K562 (cell line): Measurements from ENCODE around the gene TM4SF20. TPM values are rescaled to one million over a fixed set of nuclear protein-coding genes. Genes with fewer than 3 reads are reported as not detected.

Experiments used
- ATAC-seq: fragments of 200-7000 bp; cut with Tn5 transposase; 3 replicates; pipeline ENCODE4 v1.9.1; 2020; ENCODE audit warnings: moderate library complexity
- BruUV-seq: library from RNA; stranded (reverse); fragments of 400-500 nt; replicated peaks from 2 replicates; lab custom pipeline; 2021; lab: Mats Ljungman, UMichigan
- CTCF ChIA-PET: fragments of 300-600 bp; formaldehyde crosslinking; extraction: SDS; loops from one replicate; lab custom pipeline; 2021; ENCODE audit warnings: low intra/inter-chr PET ratio; lab: Yijun Ruan, JAX
- POLR2A ChIA-PET: fragments of 300-600, 350-650 bp; sonication (Branson Sonifier 250); formaldehyde crosslinking; extraction: SDS; loops from one replicate; lab custom pipeline; 2021; ENCODE audit warnings: antibody characterized with exemption, inconsistent platforms; lab: Yijun Ruan, JAX
- DNase-seq, 4 experiments: peaks; one replicate each; pipeline versions ENCODE4 v3.0.0 to v3.0.0-alpha.2; 2011 to 2018; ENCODE audit warnings: low spot score in 3 of 4, mixed read lengths in 3 of 4; ENCODE audit errors: extremely low read depth in 1 of 4
- FAIRE-seq: peaks from 2 replicates; lab custom pipeline; 2011; peaks lifted over from hg19 to GRCh38; lab: Jason Lieb, UNC
- H2AFZ ChIP-seq: 2 replicates; pipeline ENCODE4 v1.6.0; 2011; ENCODE audit warnings: low read depth, low read length, control low read depth, inconsistent platforms
- H3K27ac ChIP-seq: fragments of 200-600 bp; 3 replicates; pipeline ENCODE4 v1.8.0; 2011; ENCODE audit warnings: low read depth, mild to moderate bottlenecking, control low read depth, inconsistent platforms, low read length, moderate library complexity, mixed read lengths; ENCODE audit errors: extremely low read depth
- H3K27me3 ChIP-seq, 2 experiments: fragments of 300-600 bp in 1 of 2; 2 replicates in 1 of 2; 3 replicates in 1 of 2; pipeline versions ENCODE4 v1.6.0 to v1.8.0; 2011; ENCODE audit warnings: inconsistent platforms in 2 of 2, low read length in 2 of 2, mild to moderate bottlenecking in 1 of 2, mixed read lengths in 1 of 2, moderate library complexity in 1 of 2; ENCODE audit not compliant: control insufficient read depth in 2 of 2, insufficient read depth in 2 of 2
- H3K36me3 ChIP-seq: fragments of 300-600 bp; 3 replicates; pipeline ENCODE4 v1.8.0; 2011; ENCODE audit warnings: mild to moderate bottlenecking, low read length, inconsistent platforms; ENCODE audit not compliant: control insufficient read depth, insufficient read depth
- H3K4me1 ChIP-seq, 2 experiments: fragments of 200-600 bp in 1 of 2; replicated peaks in 1 of 2; 2 replicates in 1 of 2; 3 replicates in 1 of 2; pipeline versions ENCODE4 v1.5.1 to v1.8.0; 2011; ENCODE audit warnings: inconsistent platforms in 2 of 2, low read length in 2 of 2, mild to moderate bottlenecking in 1 of 2, mixed read lengths in 1 of 2, moderate library complexity in 1 of 2; ENCODE audit not compliant: control insufficient read depth in 2 of 2, insufficient read depth in 2 of 2
- H3K4me2 ChIP-seq: 2 replicates; pipeline ENCODE4 v1.6.1; 2011; ENCODE audit warnings: low read length, control low read depth, inconsistent platforms, mixed read lengths; ENCODE audit not compliant: insufficient read depth
- H3K4me3 ChIP-seq: fragments of 200-600 bp; sonication (generic), shearing (Covaris generic); 2 replicates; pipeline ENCODE4 v1.5.1; 2016; ENCODE audit warnings: control low read depth, inconsistent platforms
- H3K79me2 ChIP-seq: fragments of 200-600 bp; 3 replicates; pipeline ENCODE4 v1.8.0; 2011; ENCODE audit warnings: low read length, inconsistent platforms; ENCODE audit not compliant: control insufficient read depth, insufficient read depth
- H3K9ac ChIP-seq, 2 experiments: 2 replicates each; pipeline versions ENCODE4 v1.6.0 to v1.6.1; 2011; ENCODE audit warnings: low read depth in 2 of 2, low read length in 2 of 2, control low read depth in 1 of 2, inconsistent platforms in 1 of 2, mild to moderate bottlenecking in 1 of 2, mixed read lengths in 1 of 2; ENCODE audit not compliant: insufficient read depth in 1 of 2
- H3K9me1 ChIP-seq: one replicate; pipeline ENCODE4 v1.6.0; 2011; ENCODE audit warnings: inconsistent platforms, mild to moderate bottlenecking, low read length, moderate library complexity; ENCODE audit not compliant: control insufficient read depth, insufficient read depth
- H3K9me3 ChIP-seq: replicated peaks from 2 replicates; pipeline ENCODE4 v1.5.1; 2011; ENCODE audit warnings: low read depth, low read length, inconsistent platforms; ENCODE audit not compliant: control insufficient read depth, insufficient read depth
- H4K20me1 ChIP-seq: replicated peaks from 2 replicates; pipeline ENCODE4 v1.6.1; 2011; ENCODE audit warnings: low read length, inconsistent platforms, mixed read lengths; ENCODE audit not compliant: control insufficient read depth, insufficient read depth
- ATF7 ChIP-seq: fragments of 450-650 bp; IDR thresholded peaks from 2 replicates; pipeline ENCODE4 v1.7.1; 2014; ENCODE audit warnings: mild to moderate bottlenecking, moderate library complexity
- CBX3 ChIP-seq, 2 experiments: IDR thresholded peaks; 1 replicate in 1 of 2; 2 replicates in 1 of 2; pipeline ENCODE4 v1.6.1; 2012; ENCODE audit warnings: inconsistent platforms in 2 of 2, low read length in 2 of 2, borderline replicate concordance in 1 of 2, control low read depth in 1 of 2
- ETS2 ChIP-seq: IDR thresholded peaks from 2 replicates; pipeline ENCODE4 v1.6.1; 2016; ENCODE audit warnings: borderline replicate concordance, missing genetic modification characterization, mild to moderate bottlenecking, moderate library complexity, missing compliant biosample characterization; ENCODE audit not compliant: poor library complexity, severe bottlenecking
- RAD21 ChIP-seq, 2 experiments: fragments of 250-450 bp in 1 of 2; fragments of 450-650 bp in 1 of 2; sonication (Bioruptor Pico) in 1 of 2; formaldehyde crosslinking in 1 of 2; IDR thresholded peaks in 1 of 2; conservative IDR thresholded peaks in 1 of 2; 2 replicates each; pipeline versions ENCODE4 v1.4.0 to v1.8.0; 2020 to 2022; ENCODE audit warnings: mild to moderate bottlenecking in 2 of 2, moderate library complexity in 1 of 2
- SIX5 ChIP-seq, 2 experiments: IDR thresholded peaks; 2 replicates each; pipeline ENCODE4 v1.6.1; 2011; ENCODE audit warnings: low read length in 2 of 2, borderline replicate concordance in 1 of 2, low read depth in 1 of 2, mild to moderate bottlenecking in 1 of 2, moderate library complexity in 1 of 2; ENCODE audit not compliant: insufficient read depth in 1 of 2
- SLC30A9 ChIP-seq: fragments of 250-450 bp; sonication (Bioruptor Pico); IDR thresholded peaks from 2 replicates; pipeline ENCODE4 v1.8.0; 2022; ENCODE audit warnings: mild to moderate bottlenecking, moderate library complexity
- ZC3H4 ChIP-seq: sonication (generic); formaldehyde crosslinking; IDR thresholded peaks from 2 replicates; pipeline ENCODE4 v1.9.0; 2021; ENCODE audit warnings: missing genetic modification reagents, borderline replicate concordance
- ZNF583 ChIP-seq: fragments of 250-450 bp; sonication (Bioruptor Pico); IDR thresholded peaks from 2 replicates; pipeline ENCODE4 v1.4.0; 2020
- WGBS: fragments of 100-300 bp; shearing (Covaris generic); methylation state at CpG from one replicate; pipeline ENCODE4 v1.1.6; 2016; ENCODE audit warnings: low coverage, mixed read lengths; ENCODE audit not compliant: insufficient coverage; ENCODE audit errors: missing lambda C conversion rate; 5-methylcytosine and 5-hydroxymethylcytosine counted together
- in situ Hi-C: fragments of 300-500 bp; cut with MboI; formaldehyde crosslinking; loops from 4 replicates; pipeline ENCODE4 v1.15.0; 2018; ENCODE audit warnings: inconsistent platforms, mixed read lengths
- intact Hi-C: fragments of 100-400 bp; cut with micrococcal nuclease; formaldehyde crosslinking; loops from 2 replicates; pipeline ENCODE4 v1.14.2; 2022
- polyA plus RNA-seq, 8 experiments: library from polyadenylated mRNA; depleted of rRNA in 4 of 8; stranded (reverse) in 5 of 8; unstranded in 3 of 8; fragments of >200 nt; fragmentation: Nextera tagmentation in 2 of 8; fragmentation: Illumina TruSeq in 1 of 8; extraction: Ambion mirVana in 2 of 8; extraction: Trizol in 1 of 8; gene quantifications; 2 replicates each; pipeline versions ENCODE4 v1.2.1 to v1.2.3, GENCODE V29; 2011 to 2014; ENCODE audit warnings: inconsistent platforms in 1 of 8, missing spikeins in 1 of 8
- total RNA-seq, 7 experiments: library from RNA; depleted of rRNA in 6 of 7; stranded (reverse); fragments of >200 nt in 6 of 7; fragmentation: Illumina TruSeq in 2 of 7; extraction: Trizol in 2 of 7; gene quantifications; 2 replicates each; pipeline versions ENCODE4 v1.2.1 to v1.2.3, GENCODE V29; 2011 to 2021; ENCODE audit warnings: low replicate concordance in 1 of 7
- TF ChIP-seq, protein P1 (sequence below): IDR thresholded peaks from 2 replicates; pipeline ENCODE4 v1.6.1; 2014; ENCODE audit warnings: antibody characterized with exemption
- TF ChIP-seq, protein P2 (sequence below): fragments of 450-650 bp; formaldehyde crosslinking; IDR thresholded peaks from 2 replicates; pipeline ENCODE4 v1.4.0; 2020; ENCODE audit warnings: mild to moderate bottlenecking

The TM4SF20 gene
- total and polyA plus RNA-seq, 9 of the 15 experiments (the other 6 are each of a cell fraction or from before 2014, with no cell fraction given), result not detected

- no peaks in the 10 kb centered on the region for H3K79me2 ChIP-seq
- ChIA-PET POLR2A (no interaction called here), CTCF (no interaction called here)
- H3K9me3 ChIP-seq, result no peaks in the 10 kb centered on the region
- BruUV-seq, result no TSS peak
- H3K27ac ChIP-seq, result no peak overlapping the region
- no peaks in the 10 kb centered on the region for H3K9me1 ChIP-seq
- peaks cover 0 to 5% of the 10 kb centered on the region in 2 experiments; a peak in 1 of 5 replicates for H3K27me3 ChIP-seq
- H3K9ac ChIP-seq, result no peak overlapping the region
- no peaks in the 10 kb centered on the region for H4K20me1 ChIP-seq
- FAIRE-seq (no peak), DNase-seq (no peak), ATAC-seq (no peak)
- H3K36me3 ChIP-seq, result no peaks in the 10 kb centered on the region
- H3K4me1 ChIP-seq, result peaks cover 0 to 7% of the 10 kb centered on the region in 2 experiments; a peak in 2 of 5 replicates
- H3K4me2 ChIP-seq, result no peak overlapping the region
- 14% methylated on average over 3 of the region's 3 CpGs for WGBS
- TF ChIP-seq ZNF583 (CRISPR knock-in tag) (no peak), RAD21 (CRISPR knock-in tag; conservative IDR thresholded peaks at IDR 0.05 in 1 of 2, IDR thresholded peaks at IDR 0.05 in 1 of 2) (no peak), SIX5 (IDR thresholded peaks at IDR 0.05; ENCODE audit: borderline replicate concordance in 1 of 2, insufficient read depth in 1 of 2, low read depth in 1 of 2, low read length in 2 of 2) (no peak), SLC30A9 (CRISPR knock-in tag) (no peak), ETS2 (tag) (no peak), CBX3 (IDR thresholded peaks at IDR 0.05; ENCODE audit: borderline replicate concordance in 1 of 2, low read length in 2 of 2) (no peak), ATF7 (no peak), ZC3H4 (CRISPR knock-in tag) (no peak)
- TF ChIP-seq, protein P1, sequence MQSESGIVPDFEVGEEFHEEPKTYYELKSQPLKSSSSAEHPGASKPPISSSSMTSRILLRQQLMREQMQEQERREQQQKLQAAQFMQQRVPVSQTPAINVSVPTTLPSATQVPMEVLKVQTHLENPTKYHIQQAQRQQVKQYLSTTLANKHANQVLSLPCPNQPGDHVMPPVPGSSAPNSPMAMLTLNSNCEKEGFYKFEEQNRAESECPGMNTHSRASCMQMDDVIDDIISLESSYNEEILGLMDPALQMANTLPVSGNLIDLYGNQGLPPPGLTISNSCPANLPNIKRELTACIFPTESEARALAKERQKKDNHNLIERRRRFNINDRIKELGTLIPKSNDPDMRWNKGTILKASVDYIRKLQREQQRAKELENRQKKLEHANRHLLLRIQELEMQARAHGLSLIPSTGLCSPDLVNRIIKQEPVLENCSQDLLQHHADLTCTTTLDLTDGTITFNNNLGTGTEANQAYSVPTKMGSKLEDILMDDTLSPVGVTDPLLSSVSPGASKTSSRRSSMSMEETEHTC, result no peak
- TF ChIP-seq, protein P2, sequence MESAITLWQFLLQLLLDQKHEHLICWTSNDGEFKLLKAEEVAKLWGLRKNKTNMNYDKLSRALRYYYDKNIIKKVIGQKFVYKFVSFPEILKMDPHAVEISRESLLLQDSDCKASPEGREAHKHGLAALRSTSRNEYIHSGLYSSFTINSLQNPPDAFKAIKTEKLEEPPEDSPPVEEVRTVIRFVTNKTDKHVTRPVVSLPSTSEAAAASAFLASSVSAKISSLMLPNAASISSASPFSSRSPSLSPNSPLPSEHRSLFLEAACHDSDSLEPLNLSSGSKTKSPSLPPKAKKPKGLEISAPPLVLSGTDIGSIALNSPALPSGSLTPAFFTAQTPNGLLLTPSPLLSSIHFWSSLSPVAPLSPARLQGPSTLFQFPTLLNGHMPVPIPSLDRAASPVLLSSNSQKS (CRISPR knock-in tag), result no peak
- in situ Hi-C loops (no loop called here), intact Hi-C loops (no loop called here)
- H3K4me3 ChIP-seq, result no peak overlapping the region
- no peak overlapping the region for H2AFZ ChIP-seq
Observed at GRCh38 chr2:227389231-227389630, 10.1 kb upstream of the TM4SF20 start.
